HG02981 (cell line): ENCODE data around the gene TBC1D3I.
A peak's percentile ranks its signal among the peaks of the same experiment; 100 is the strongest.
"Not testable (repeated sequence)": the region's sequence is repeated elsewhere in the genome, so short reads cannot be mapped to it uniquely, and the experiment has no call there.

Experiments used
- ATAC-seq: cut with Tn5 transposase; IDR thresholded peaks from one replicate; pipeline ENCODE4 v1.9.1; 2021; ENCODE audit warnings: mild to moderate bottlenecking, moderate library complexity; ENCODE audit not compliant: unreplicated experiment

TBC1D3I gene

DNA sequence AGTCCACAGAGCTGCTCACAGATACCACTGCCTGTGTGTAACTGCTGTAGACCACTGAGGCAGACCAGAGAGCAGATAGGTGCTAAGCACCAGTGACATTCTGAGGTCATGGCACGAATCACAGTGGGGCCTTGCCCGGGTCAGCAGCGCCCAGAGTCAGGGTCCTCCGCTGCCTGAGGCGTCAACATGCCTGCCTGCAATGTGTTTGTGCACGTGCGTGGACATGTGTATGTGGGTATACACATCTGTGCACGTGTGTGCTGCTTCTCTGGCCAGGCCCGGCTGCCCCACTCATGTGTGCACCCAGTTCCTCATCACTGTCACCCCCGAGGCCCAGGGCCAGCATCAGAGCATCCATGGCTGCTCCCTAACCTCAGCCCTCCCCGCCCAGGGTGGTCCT lies at the start of gene TBC1D3I:
Gene TBC1D3I, minus strand, starts transcription at position 101 of the 400 bp plus-strand sequence. CDS start 1,585 bp downstream, outside the sequence.
- not testable (repeated sequence) for ATAC-seq

DNA sequence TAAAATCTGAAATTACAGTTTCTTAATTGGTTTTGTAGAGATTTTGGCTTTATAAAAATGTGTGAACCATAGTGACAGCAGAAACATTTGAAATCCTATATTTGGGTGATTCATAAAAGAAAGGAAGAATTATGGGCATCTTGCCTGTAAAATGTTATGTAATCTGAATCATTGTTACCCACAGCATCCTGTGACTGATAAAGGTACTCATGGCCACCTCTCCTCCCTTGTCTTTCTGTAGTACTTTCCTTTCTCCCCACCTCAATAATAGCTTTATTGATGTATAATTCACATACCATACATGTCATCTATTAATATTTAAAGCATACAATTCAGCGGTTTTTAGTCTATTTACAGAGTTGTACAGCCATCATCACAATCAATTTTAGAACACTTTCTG lies 30.8 kb upstream of the TBC1D3I start:
- not testable (repeated sequence) for ATAC-seq

DNA sequence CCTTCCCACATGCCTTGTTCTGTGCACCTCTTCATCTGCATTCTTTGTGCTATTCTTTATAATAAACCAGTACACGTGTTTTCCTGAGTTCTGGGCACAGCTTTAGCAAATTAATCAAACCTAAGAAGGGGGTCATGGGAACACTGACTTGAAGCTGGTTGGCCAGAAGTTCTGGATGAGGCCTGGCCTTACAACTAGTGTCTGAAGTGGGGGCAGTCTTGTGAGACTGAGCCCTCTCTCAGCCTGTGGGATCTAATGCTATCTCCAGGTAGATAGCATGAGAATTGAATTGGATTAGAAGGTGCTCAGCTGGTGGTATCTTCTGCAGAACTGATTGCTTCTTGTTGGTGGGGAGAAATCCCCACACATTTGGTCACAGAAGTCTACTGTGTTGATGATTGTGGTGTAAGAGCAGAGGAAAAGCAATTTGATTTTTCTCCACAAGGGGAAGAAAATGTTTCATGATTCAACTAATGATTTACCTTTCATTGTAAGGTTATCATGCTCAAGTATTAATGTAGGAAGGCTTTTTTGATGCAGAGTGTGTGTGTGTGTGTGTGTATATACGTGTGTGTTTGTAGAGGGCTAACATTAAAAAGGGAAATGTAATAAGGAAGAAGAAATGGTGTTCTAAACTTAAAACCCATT lies 25.7 kb upstream of the TBC1D3I start:
- not testable (repeated sequence) for ATAC-seq

DNA sequence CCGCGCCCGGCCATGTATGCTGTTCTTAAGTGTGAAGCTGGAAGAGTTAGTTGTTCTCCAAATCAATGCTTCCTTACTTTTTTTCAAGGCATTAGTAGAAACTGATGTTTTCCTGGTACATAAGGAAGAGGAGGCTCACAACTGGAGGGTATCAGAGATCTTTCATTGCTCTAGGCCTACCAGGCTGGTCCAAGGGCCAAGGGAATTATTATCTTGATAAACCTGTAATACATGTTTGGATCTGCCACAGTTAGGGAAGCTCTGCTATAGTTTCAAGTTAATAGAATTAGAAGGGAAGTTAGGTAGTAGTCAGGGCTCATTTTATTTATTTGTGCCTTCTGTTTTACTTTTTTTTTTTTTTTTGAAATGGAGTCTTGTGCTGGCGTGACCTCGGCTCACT lies 19.8 kb upstream of the TBC1D3I start:
- ATAC-seq: not testable (repeated sequence)

DNA sequence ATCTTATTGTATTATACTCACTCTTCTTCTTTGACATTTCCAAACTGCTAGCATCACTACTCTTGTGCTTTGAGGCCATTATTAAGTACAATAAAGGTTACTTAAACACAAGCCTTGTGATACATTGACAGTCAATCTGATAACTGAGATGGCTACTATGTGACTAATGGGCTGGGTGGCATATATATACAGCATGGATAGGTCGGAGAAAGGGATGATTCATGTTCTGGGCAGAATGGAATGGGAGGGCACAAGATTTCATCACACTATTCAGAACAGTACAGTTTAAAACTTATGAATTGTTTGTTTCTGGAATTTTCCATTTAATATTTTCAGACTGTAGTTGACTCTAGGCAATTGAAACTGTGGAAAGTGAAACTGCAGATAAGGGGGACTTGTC lies 18.9 kb upstream of the TBC1D3I start:
- ATAC-seq: not testable (repeated sequence)

DNA sequence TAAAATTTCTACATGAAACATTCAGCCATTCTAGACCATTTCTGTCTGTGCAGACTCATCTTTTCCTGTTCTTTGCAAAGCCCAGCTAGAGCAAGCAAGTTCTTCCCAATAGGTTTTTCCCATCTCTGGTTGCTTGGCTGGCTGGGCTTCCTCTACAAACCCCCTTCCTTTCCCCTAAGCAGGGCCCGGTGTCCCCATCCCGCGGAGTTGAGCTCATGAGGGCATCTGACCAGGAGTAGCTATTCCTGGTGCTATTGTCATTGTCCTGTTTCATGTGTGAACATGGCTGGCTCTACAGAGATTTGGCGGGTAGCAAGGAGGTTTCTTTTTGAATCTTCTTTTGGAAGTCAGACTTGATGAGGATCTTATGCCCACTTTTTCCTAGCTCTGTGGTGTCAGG lies 22.3 kb downstream of the TBC1D3I start:
- not testable (repeated sequence) for ATAC-seq

DNA sequence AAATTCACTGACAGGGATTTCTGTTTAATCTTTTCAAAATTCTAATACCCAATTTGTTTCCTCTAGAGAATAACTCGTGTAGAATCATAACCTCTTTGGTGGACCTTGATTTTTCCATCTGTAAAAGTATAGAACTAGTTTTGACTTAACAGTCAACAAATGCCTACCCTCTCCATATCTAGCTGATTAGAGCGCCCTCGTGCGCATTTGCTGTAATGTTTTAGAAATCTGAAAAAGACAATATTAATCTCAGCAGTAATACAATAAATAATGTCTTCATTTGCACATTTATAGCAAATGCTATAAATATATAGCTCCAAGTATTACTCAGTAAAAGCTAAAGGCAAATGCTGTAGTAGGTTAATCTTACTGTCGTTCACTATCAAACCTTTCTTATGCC lies 34.7 kb downstream of the TBC1D3I start:
- not testable (repeated sequence) for ATAC-seq

DNA sequence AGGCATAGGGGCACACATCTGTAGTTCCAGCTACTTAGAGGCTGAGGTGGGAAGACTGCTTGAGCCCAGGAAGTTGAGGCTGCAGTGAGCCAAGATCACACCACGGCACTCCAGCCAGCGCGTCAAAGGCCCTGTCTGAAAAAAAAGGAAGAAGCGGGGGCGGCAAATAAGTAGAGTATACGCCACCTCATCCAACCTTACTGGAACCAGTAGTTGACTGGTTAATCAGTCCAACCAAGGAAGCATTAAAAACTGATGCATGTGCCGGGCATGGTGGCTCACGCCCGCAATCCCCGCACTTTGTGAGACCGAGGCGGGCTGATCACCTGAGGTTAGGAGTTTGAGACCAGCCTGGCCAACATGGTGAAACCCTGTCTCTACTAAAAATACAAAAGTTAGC lies 41.4 kb downstream of the TBC1D3I start:
- ATAC-seq: not testable (repeated sequence)

DNA sequence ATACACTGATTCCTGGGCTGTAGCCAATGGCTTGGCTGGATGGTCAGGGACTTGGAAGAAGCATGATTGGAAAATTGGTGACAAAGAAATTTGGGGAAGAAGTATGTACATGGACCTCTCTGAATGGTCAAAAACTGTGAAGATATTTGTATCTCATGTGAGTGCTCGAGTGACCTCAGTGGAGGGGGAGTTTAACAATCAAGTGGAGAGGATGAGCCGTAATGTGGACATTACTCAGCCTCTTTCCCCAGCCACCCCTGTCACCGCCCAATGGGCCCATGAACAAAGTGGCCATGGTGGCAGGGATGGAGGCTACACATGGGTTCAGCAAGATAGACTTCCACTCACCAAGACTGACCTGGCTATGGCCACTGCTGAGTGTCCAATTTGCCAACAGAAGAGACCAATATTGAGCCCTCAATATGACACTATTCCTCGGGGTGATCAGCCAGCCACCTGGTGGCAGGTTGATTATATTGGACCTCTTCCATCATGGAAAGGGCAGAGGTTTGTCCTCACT lies 42.7 kb downstream of the TBC1D3I start:
- ATAC-seq: not testable (repeated sequence)

DNA sequence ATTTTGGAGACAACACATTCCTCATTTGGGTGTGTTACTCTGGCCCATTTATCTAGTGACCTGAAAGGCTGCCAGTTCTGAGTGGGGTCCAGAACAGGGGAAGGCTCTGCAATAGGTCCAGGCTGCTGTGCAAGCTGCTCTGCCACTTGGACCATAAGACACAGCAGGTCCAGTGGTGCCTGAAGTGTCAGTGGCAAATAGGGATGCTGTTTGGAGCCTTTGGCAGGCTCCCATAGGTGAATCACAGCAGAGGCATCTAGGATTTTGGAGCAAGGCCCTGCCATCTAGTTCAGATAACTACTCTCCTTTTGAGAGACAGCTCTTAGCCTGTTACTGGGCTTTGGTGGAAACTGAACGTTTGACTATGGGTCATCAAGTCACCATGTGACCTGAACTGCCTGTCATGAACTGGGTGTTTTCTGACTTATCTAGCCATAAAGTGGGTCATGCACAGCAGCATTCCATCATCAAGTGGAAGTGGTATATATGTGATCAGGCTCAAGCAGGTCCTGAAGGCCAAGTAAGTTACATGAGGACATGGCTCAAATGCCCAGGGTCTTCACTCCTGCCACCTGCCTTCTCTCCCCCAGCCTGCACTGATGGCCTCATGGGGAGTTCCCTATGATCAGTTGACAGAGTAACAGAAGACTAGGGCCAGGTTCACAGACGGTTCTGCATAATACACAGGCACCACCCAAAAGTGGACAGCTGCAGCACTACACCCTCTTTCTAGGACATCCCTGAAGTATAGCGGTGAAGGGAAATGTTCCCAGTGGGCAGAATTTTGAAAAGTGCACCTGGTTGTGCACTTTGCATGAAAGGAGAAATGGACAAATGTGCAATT lies 43.4 kb downstream of the TBC1D3I start:
- ATAC-seq: not testable (repeated sequence)

DNA sequence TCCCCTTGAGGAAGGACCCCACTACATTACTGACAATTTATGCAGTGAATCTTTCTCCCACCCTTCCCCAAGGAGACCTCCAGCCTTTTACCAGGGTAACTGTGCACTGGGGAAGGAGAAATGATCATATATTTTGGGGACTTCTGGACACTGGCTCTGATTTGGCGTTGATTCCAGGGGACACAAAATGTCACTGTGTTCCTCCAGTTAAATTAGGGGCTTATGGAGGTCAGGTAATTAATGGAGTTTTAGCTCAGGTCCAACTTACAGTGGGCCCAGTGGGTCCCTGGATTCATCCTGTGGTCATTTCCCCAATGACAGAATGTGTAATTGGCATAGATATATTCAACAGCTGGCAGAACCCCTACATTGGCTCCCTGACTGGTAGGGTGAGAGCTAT lies 44.8 kb downstream of the TBC1D3I start:
- not testable (repeated sequence) for ATAC-seq

DNA sequence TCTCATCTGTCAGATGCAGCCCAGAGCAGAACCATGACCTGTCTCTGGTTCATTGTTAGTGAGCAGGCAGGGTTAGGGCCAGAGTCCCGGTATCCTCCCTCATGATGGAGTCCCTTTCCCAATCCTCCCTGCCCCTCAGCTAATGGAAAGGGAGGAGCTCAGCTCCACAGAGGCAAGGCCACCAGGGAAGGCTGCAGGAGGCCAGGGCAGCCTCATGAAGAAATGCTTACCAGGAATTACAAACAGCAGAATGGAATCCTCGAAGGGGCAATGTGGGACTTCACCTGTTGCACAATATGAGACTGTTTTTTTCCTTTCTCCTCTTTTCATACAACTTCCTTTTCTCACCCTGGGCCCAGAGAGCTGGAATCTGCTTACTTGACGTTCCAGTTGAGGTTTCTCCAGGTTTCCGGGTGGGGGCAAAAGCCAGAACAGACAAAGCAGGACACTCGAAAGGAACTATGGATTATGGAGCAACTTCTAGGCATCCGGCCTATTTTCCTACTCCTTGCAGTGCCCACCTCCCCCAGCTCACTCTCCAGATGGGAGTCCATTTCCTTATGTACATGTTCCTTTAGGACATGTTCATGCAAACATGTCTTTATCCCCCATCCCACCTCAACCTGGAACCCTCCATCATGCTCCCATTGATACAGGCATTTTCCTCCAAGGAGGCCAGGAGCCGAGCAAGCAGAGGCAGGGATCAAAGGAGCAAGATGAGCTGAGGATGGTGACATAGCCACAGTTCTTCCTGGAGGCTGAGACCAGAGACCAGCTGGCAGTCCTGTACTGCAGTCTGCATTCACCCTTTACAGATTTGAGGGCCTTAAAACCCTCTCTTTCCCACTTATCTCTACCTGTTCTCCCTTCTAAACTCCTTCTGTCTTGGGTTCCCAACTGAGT lies 48.7 kb downstream of the TBC1D3I start:
- not testable (repeated sequence) for ATAC-seq

DNA sequence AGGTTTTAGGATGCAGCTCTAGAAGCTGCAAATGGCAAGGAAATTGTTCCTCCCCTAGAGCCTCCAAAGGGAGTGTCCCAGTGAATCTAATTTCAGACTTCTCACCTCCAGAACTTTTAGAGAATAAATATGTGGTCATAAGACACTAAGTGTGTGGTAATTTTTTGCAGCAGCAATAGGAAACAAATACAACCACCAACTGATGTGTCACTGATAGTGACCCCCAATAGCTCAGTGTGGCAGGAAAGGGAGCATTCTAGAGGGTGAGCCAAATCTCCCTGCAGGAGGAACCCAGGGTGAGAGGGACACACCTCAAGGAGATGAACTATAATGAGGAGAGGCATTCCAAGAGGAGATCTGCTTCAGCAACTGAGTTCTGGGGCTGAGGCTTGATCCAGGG lies 49.5 kb downstream of the TBC1D3I start:
- ATAC-seq: no peak

DNA sequence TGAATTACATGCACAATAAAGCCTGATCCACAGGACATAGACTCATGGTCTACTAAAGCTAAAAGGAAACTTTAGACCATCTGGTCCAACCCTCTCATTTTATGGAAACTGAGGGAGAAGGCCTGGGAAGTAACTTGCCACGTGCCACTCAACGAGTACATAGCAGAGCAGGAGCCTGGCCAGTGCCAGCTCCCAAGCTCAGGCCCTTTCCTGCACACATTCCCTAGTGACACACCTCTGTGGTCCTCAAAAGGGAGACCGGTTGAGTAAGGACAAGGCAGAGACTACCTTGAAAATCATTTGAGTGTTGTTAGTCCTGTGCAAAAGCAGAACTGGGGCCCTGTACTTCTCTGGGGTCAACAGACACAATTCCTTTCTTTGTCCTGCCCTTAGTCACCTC lies 50.7 kb downstream of the TBC1D3I start:
- ATAC-seq: no peak

DNA sequence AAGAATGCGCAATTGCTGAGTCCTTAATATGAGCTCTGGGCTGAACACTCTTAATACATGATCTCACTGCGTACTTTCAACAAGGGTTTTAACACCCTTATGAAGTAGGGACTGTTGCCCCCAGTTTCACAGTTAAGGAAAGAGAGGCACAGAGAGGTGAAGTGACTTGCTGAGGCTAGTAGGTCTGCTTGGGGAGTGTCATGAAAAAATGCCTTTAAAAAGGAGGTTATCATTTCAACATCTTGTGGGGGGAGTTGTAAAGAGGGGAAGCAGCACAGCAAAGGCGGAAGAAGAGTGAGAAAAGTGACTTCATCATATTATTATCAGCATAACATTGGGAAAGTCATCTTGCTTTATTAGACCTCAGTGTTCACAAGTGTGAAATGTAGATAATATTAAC lies 51.4 kb downstream of the TBC1D3I start:
- ATAC-seq: no peak

DNA sequence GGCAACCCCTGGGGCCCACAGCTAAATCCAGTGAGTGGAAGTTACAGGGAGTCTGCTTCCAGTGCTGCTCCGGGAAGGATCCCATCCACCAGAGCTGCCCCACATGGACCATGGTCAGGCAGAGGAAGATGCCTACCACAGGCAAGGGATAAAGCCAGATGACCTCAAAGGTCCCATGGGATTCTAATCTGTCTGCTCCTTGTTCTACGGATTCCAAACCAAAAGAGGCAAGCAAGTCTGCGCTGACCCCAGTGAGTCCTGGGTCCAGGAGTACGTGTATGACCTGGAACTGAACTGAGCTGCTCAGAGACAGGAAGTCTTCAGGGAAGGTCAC lies 52.1 kb downstream of the TBC1D3I start:
- ATAC-seq: no peak

DNA sequence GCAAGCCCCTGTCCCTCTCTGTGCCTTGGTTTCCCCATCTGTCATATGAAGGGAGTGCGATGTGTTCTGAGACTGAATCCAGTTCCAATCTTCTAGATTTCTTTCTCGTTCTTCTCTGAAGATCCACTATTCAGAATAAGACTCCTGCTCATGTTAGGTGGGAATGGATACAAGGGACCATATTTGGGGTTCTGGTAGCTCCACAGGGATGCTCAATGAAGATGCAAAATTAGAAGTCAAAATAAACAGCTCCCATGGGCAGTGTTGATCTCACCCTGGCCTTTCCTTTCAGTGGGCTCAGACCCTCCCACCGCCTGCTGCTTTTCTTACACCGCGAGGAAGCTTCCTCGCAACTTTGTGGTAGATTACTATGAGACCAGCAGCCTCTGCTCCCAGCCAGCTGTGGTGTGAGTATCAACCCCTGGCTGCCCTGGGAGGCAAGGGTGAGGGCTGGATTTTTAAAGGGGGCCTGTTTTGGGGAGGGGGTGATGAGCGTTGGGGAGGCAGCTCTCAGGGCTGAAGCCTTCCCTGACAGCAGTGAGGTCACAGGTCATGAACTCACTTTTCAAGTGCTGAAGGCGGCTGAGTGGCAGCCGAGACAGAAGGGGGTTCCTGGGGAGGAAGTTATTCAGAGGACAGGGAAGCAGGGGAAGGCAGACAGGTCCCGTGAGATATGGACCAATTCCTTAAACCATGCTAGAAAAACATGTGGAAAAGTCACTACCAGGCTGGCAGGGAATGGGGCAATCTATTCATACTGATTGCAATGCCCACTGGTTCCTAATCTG lies 52.7 kb downstream of the TBC1D3I start:
- not testable (repeated sequence) for ATAC-seq

DNA sequence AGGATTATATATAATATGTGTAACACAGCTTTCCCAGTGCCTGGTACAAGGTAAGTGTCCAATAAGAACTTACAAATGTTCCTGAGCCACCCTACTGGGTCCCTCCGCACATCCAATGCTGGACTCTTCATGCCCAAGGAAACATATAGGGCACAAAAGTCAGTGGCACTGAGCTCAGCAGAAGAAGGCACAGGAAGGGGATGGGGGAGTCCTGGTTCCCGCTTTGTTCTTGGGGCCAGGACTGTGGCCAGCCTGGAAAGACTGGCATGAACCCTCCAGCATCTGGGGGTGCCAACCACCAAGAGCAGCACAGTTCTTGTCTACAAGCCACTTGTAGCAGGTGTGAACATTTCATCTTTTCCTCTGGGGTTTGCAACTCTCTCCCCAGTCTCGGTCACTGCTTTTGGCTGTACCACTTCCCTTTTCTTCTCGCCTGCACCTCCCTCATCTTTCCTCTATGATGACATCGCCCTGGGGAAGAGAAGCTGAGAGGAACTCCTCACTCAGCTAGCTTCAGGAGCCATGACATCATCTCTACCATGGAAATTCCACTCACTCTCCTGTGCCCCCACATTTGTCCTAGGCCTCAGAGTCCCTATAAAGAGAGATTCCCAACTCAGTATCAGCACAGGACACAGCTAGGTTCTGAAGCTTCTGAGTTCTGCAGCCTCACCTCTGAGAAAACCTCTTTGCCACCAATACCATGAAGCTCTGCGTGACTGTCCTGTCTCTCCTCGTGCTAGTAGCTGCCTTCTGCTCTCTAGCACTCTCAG lies 53.7 kb downstream of the TBC1D3I start, which contains the start of gene CCL4L2:
Gene CCL4L2, plus strand, starts transcription at position 625 of the 773 bp plus-strand sequence.
- ATAC-seq: peak; percentile 67

DNA sequence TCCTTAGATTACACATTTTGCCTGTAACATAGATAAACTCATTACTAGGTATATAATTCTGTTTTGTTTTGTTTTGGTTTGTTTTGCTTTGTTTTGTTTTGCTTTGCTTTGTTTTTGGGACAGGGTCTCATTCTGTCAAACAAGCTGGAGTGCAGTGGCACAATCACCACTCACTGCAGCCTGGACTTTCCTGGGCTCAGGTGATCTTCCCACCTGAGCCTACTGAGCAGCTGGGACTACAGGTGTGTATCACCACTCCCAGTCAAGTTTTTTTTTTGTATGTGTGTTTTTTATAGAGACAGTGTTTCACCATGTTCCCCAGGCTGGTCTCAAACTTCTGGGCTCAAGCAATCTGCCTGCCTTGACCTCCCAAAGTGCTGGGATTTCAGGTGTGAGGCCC lies 54.8 kb downstream of the TBC1D3I start:
- ATAC-seq: no peak
